ENCODE measurements around the gene PARP9.
A peak's percentile ranks its signal among the peaks of the same experiment; 100 is the strongest.

PARP9 gene

GRCh38 chr3:122564155-122564912 is at the start of gene PARP9, which contains the start of gene DTX3L:
Gene PARP9 (minus strand): TSS chr3:122564300. CDS start chr3:122559620, 4,680 bp downstream.
Gene DTX3L (plus strand): TSS chr3:122564338. CDS start chr3:122564427, 89 bp downstream.
- no peak for FAIRE-seq

DNA sequence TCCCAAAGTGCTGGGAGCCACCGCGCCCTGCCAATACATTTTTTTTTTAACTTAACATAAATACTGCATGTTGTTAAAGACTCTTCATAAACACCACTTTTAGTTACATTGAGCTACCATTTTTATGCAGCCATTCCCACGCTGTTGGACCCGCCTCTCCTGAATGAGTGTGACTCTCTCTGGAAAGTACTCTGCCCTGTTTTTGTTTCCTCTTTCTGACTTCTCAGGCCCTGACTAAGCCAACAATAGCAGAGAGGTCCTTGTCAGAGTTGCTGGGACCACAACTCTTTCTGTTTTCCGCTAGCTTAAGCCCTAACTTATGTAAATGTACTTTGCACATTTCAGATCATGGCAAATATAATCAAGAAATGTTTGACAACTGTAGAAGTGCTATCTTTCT is 48.6 kb upstream of the PARP9 start:
- no peak for FAIRE-seq

- FAIRE-seq, result no peak
Measured at GRCh38 chr3:122609798-122610559, 45.9 kb upstream of the PARP9 start.

DNA sequence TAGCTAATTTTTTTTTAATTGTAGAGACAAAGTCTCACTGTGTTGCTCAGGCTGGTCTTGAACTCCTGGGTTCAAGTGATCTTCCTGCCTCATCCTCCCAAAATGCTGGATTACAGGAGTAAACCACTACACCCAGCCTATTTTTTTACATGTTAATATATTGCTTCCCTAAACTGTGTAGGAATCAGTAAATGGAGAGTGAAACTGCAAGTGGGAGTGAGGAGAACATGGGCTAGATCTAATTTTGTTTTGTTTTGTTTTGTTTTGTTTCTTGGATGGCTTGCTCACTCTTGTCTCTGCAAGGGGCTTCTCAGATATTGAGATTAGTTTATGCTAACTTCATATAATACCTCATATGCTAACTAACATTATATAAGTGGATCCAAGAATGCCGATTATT is 44.8 kb upstream of the PARP9 start:
- no peak for FAIRE-seq

- no peak for FAIRE-seq
Measured at GRCh38 chr3:122606330-122606729, 42.2 kb upstream of the PARP9 start.

DNA sequence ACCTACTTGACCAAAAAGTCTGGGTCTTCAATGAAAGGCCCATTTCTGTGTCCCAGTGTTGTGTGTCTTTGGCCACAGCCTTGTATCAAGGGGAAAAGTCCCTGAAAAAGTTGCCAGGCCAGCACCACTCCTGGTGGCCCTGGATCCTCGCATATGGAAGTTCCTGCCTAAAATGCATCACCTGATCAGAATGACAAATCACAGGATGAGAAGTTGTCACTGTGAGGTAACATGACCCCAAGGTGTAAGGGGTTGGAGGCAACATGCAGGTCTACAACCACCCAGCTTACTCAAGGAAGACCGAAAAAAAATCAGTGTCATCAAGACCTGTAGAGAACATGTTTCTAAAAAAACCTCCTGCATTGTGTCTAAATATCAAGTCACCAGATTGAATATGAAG is 39.0 kb upstream of the PARP9 start:
- no peak for FAIRE-seq

DNA sequence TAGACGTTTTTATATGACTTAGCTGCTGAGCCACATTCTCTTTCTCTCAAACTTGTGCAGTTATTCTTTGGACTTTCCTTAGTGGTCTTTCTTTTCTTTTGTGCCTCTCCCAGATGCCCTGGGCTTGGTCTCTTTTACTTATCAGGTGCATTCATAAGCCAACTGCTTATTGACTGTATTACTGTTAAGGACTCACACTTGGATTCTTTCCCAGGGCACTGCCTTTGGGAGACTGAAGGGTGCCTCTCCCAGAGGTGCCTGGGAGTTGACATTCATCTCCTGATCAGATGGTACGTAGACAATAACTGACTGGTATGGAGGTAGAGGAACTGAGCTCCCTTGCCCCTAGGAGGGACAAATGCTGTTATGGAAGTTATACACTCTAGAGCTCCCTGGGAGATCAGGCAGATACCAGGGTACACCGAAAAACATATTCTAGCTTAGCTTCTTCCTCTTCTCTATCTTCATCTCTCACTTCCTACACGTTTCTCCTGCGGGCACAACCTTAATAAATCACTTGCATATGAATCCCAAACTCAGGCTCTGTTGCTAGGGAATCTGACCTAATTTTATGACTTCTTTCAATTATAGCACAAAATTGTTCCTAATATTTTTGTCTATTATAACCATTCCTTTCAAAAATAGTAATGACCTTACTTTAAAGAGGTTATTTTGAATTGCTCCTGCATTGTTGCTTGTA is 38.1 kb upstream of the PARP9 start:
- FAIRE-seq, result no peak

GRCh38 chr3:122598556-122598955 is 34.5 kb upstream of the PARP9 start:
- FAIRE-seq, result no peak

GRCh38 chr3:122598151-122598550 is 34.1 kb upstream of the PARP9 start:
- FAIRE-seq, result no peak

GRCh38 chr3:122594025-122594424 is 29.9 kb upstream of the PARP9 start:
- no peak for FAIRE-seq

GRCh38 chr3:122590610-122591009 is 26.5 kb upstream of the PARP9 start:
- FAIRE-seq, result no peak

- no peak for FAIRE-seq
Measured at GRCh38 chr3:122589297-122589696, 25.2 kb upstream of the PARP9 start.

- no peak for FAIRE-seq
Measured at GRCh38 chr3:122587572-122587971, 23.5 kb upstream of the PARP9 start.

- FAIRE-seq, result no peak
Measured at GRCh38 chr3:122586773-122587485, 22.8 kb upstream of the PARP9 start.

- no peak for FAIRE-seq
Measured at GRCh38 chr3:122586098-122586497, 22.0 kb upstream of the PARP9 start.

GRCh38 chr3:122582390-122582789 is 18.3 kb upstream of the PARP9 start:
- no peak for FAIRE-seq

DNA sequence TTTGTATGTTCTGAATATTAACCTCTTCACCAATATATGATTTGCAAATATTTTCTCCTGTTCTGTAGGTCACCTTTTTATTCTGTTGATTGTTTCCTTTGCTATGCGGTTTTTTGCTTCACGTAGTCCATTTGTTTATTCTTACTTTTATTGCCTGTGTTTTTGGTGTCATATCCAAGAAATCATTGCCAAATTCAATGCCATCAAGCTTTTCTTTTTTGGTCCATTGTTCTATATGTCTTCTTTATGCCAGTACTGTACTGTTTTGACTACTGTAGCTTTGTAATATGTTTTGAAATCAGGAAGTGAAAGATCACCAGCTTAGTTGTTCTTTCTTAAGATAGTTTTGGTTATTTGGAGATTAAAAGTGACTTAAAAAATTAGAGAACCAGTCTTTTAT is 17.5 kb upstream of the PARP9 start:
- FAIRE-seq, result no peak

GRCh38 chr3:122580470-122580869 is 16.4 kb upstream of the PARP9 start:
- no peak for FAIRE-seq

DNA sequence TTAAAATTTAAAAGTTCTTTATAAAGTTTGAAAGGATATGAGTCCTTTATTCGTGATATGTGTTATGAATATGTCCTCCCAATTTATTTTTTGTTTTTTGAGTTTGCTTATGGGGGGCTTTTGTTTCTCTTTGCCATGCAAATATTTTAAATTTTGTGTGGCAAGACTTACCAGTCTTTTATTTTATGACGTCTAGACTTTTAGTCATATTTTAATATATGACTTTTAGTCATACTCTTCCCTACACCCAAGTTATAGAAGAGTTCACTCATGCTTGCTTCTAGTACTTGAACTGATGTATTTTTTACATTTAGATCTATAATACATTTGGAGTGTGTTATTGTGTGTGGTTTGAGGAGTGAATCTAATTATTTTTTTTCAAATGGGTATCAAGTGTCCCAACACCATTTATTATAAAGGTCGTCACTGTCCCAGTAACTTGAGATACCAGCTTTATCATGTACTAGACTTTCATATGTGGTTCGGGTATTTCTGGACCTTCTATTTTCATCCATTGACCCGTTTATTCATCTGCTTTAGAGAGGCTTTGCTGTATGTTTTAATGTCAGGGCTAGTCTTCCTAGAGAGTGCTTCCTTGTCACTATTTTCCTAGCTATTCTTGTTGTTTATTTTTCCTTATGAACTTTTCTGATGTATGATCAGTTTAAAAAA is 14.1 kb upstream of the PARP9 start:
- peak; percentile 8 for FAIRE-seq

- no peak for FAIRE-seq
Measured at GRCh38 chr3:122577409-122578031, 13.4 kb upstream of the PARP9 start, which contains the start of gene PARP15. Gene PARP15 (plus strand): TSS chr3:122577650. CDS start chr3:122577668, 18 bp downstream.

DNA sequence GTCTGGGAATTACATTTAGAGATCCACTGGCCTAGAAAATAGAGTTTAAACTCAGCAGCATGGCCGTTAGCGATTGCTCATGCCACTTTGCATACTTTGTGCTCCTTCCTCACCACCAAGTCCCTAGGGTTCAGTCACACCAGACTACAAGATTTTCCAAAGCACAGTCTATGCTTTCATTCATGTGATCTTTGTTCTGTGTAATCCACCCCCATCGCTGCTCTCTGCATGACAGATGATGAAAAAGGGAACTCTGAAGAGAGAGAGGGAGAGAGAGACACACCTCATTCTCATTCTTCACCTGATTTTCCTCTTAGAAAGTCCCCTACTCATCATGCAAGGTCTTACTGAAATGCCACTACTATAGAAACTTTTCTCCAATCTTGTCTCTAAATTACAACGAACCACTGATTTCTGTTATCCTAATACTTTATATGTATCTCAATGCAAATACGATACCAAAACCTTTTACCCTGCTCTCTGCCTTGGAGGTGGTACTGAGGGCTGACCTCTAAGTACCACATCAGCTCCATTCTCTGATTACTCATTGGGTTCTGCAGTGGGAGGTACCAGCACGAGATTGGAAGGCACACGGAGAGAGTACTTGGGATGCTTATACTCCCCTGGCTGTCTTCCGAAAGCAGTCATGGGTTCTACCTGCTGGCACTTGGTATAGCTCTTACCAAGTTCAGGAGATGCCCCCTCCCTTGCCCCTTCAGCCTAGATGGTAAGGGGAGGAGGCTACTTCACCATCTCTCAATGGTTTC is 12.3 kb upstream of the PARP9 start:
- no peak for FAIRE-seq
